Astrocyte (in vitro differentiated cells and primary cell): ENCODE measurements around the gene LRRC41.

Source experiments
- EZH2 ChIP-seq: IDR thresholded peaks from 2 replicates; pipeline ENCODE4 v1.6.1; 2012; ENCODE audit warnings: mild to moderate bottlenecking, low read length, inconsistent platforms; ENCODE audit not compliant: insufficient read depth
- TF ChIP-seq, protein P1 (sequence below): IDR thresholded peaks from 2 replicates; pipeline ENCODE4 v1.5.1; 2011; ENCODE audit warnings: low read depth, mild to moderate bottlenecking, inconsistent platforms, low read length, moderate library complexity; ENCODE audit not compliant: insufficient read depth

GRCh38 chr1:46341222-46342083, 38.0 kb upstream of the LRRC41 start:
- no peak for TF ChIP-seq EZH2
- TF ChIP-seq, protein P1, sequence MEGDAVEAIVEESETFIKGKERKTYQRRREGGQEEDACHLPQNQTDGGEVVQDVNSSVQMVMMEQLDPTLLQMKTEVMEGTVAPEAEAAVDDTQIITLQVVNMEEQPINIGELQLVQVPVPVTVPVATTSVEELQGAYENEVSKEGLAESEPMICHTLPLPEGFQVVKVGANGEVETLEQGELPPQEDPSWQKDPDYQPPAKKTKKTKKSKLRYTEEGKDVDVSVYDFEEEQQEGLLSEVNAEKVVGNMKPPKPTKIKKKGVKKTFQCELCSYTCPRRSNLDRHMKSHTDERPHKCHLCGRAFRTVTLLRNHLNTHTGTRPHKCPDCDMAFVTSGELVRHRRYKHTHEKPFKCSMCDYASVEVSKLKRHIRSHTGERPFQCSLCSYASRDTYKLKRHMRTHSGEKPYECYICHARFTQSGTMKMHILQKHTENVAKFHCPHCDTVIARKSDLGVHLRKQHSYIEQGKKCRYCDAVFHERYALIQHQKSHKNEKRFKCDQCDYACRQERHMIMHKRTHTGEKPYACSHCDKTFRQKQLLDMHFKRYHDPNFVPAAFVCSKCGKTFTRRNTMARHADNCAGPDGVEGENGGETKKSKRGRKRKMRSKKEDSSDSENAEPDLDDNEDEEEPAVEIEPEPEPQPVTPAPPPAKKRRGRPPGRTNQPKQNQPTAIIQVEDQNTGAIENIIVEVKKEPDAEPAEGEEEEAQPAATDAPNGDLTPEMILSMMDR = no peak
